Erythroblast (primary cell): Measurements from ENCODE around the gene SNRPA1.

ENCODE experiments used
- GATA1 ChIP-seq: IDR thresholded peaks from 2 replicates; pipeline ENCODE4 v1.6.1; 2011; ENCODE audit warnings: low read depth, mild to moderate bottlenecking, control low read depth, low read length, moderate library complexity
- POLR2A ChIP-seq: IDR thresholded peaks from 2 replicates; pipeline ENCODE4 v1.6.1; 2011; ENCODE audit warnings: mild to moderate bottlenecking, low read length

- TF ChIP-seq POLR2A (no peak), GATA1 (no peak)
These were observed 11.1 kb downstream of the SNRPA1 start for GRCh38 chr15:101283931-101284330.
